H9 (cell line): ENCODE data around the gene ITPR1. TPM values are rescaled to one million over a fixed set of nuclear protein-coding genes. Genes with fewer than 3 reads are reported as not detected.

Experiments
- DNase-seq: peaks from one replicate; pipeline ENCODE4 v3.0.0-alpha.2; 2017
- H2AFZ ChIP-seq: one replicate; pipeline ENCODE4 v1.6.1; 2013; ENCODE audit warnings: mild to moderate bottlenecking, low read length, control low read depth, moderate library complexity
- H2AK5ac ChIP-seq: 2 replicates; pipeline ENCODE4 v1.6.1; 2013; ENCODE audit warnings: low read length, control low read depth, mixed read lengths; ENCODE audit not compliant: insufficient read length
- H2BK120ac ChIP-seq: one replicate; pipeline ENCODE4 v1.6.1; 2013; ENCODE audit warnings: low read depth, mild to moderate bottlenecking, low read length, control low read depth, inconsistent platforms; ENCODE audit not compliant: poor library complexity, severe bottlenecking
- H2BK12ac ChIP-seq: 2 replicates; pipeline ENCODE4 v1.6.1; 2013; ENCODE audit warnings: low read length, control low read depth, mixed read lengths, low read depth; ENCODE audit not compliant: insufficient read length
- H2BK15ac ChIP-seq: 2 replicates; pipeline ENCODE4 v1.6.1; 2013; ENCODE audit warnings: low read depth, low read length, control low read depth
- H2BK20ac ChIP-seq: one replicate; pipeline ENCODE4 v1.6.1; 2013; ENCODE audit warnings: low read depth, mild to moderate bottlenecking, low read length, control low read depth, inconsistent platforms; ENCODE audit not compliant: poor library complexity, severe bottlenecking
- H2BK5ac ChIP-seq: 2 replicates; pipeline ENCODE4 v1.6.1; 2013; ENCODE audit warnings: low read length, control low read depth, mixed read lengths; ENCODE audit not compliant: insufficient read length
- H3K14ac ChIP-seq: 2 replicates; pipeline ENCODE4 v1.6.1; 2013; ENCODE audit warnings: low read length, control low read depth; ENCODE audit not compliant: insufficient read depth
- H3K18ac ChIP-seq: 2 replicates; pipeline ENCODE4 v1.6.1; 2013; ENCODE audit warnings: low read depth, mild to moderate bottlenecking, mixed read lengths, low read length, control low read depth; ENCODE audit not compliant: insufficient read length
- H3K23ac ChIP-seq: 2 replicates; pipeline ENCODE4 v1.6.1; 2013; ENCODE audit warnings: low read length, control low read depth, mixed read lengths, low read depth; ENCODE audit not compliant: insufficient read length
- H3K23me2 ChIP-seq: 2 replicates; pipeline ENCODE4 v1.6.1; 2013; ENCODE audit warnings: low read depth, mild to moderate bottlenecking, mixed read lengths, low read length, control low read depth; ENCODE audit not compliant: insufficient read length, poor library complexity, severe bottlenecking
- H3K27ac ChIP-seq: 2 replicates; pipeline ENCODE4 v1.5.1; 2013; ENCODE audit warnings: low read length, control low read depth, mixed read lengths, low read depth; ENCODE audit not compliant: insufficient read length
- H3K27me3 ChIP-seq: 2 replicates; pipeline ENCODE4 v1.6.1; 2013; ENCODE audit warnings: low read length, control low read depth, inconsistent platforms; ENCODE audit not compliant: insufficient read depth
- H3K4ac ChIP-seq: 2 replicates; pipeline ENCODE4 v1.6.1; 2013; ENCODE audit warnings: low read depth, mild to moderate bottlenecking, control low read depth, inconsistent platforms, low read length, moderate library complexity
- H3K4me1 ChIP-seq: 2 replicates; pipeline ENCODE4 v1.6.1; 2013; ENCODE audit warnings: low read length, control low read depth, inconsistent platforms; ENCODE audit not compliant: insufficient read depth
- H3K4me2 ChIP-seq: 2 replicates; pipeline ENCODE4 v1.6.1; 2013; ENCODE audit warnings: low read length, control low read depth, mixed read lengths; ENCODE audit not compliant: insufficient read length, insufficient read depth
- H3K56ac ChIP-seq: 2 replicates; pipeline ENCODE4 v1.6.1; 2013; ENCODE audit warnings: low read depth, mild to moderate bottlenecking, mixed read lengths, low read length, control low read depth; ENCODE audit not compliant: insufficient read length
- H3K79me1 ChIP-seq: 2 replicates; pipeline ENCODE4 v1.6.1; 2013; ENCODE audit warnings: low read depth, mild to moderate bottlenecking, moderate library complexity, low read length, control low read depth, inconsistent platforms; ENCODE audit not compliant: insufficient read depth, poor library complexity, severe bottlenecking
- H3K79me2 ChIP-seq: 2 replicates; pipeline ENCODE4 v1.6.1; 2013; ENCODE audit warnings: low read length, control low read depth, inconsistent platforms; ENCODE audit not compliant: insufficient read depth
- H3K9ac ChIP-seq: 2 replicates; pipeline ENCODE4 v1.6.1; 2013; ENCODE audit warnings: low read length, control low read depth, mixed read lengths; ENCODE audit not compliant: insufficient read length; ENCODE audit errors: extremely low read depth
- H3K9me3 ChIP-seq: one replicate; pipeline ENCODE4 v1.6.1; 2013; ENCODE audit warnings: low read depth, low read length, inconsistent platforms; ENCODE audit not compliant: control insufficient read depth
- H3T11ph ChIP-seq: one replicate; pipeline ENCODE4 v1.6.1; 2013; ENCODE audit warnings: mild to moderate bottlenecking, low read length, control low read depth, inconsistent platforms
- H4K20me1 ChIP-seq: one replicate; pipeline ENCODE4 v1.6.1; 2013; ENCODE audit not compliant: control insufficient read depth, insufficient read length, insufficient read depth
- H4K5ac ChIP-seq: 2 replicates; pipeline ENCODE4 v1.6.1; 2013; ENCODE audit warnings: low read depth, mild to moderate bottlenecking, mixed read lengths, low read length, control low read depth; ENCODE audit not compliant: insufficient read length
- H4K8ac ChIP-seq: replicated peaks from 2 replicates; pipeline ENCODE4 v1.6.1; 2013; ENCODE audit warnings: low read length, control low read depth, mixed read lengths, low read depth; ENCODE audit not compliant: insufficient read length
- H4K91ac ChIP-seq: 2 replicates; pipeline ENCODE4 v1.6.1; 2013; ENCODE audit warnings: low read depth, mild to moderate bottlenecking, moderate library complexity, mixed read lengths, low read length, control low read depth; ENCODE audit not compliant: insufficient read length
- H3K27ac Mint-ChIP-seq, 3 experiments: 2 replicates in 2 of 3; 3 replicates in 1 of 3; pipeline ENCODE4 v1.8.0; 2020 to 2021; ENCODE audit warnings: mixed read lengths in 3 of 3, mild to moderate bottlenecking in 1 of 3, moderate library complexity in 1 of 3
- H3K27me3 Mint-ChIP-seq: 2 replicates; pipeline ENCODE4 v1.8.0; 2021; ENCODE audit warnings: low read depth, mild to moderate bottlenecking, moderate library complexity, mixed read lengths
- H3K36me3 Mint-ChIP-seq, 3 experiments: 2 replicates in 2 of 3; 3 replicates in 1 of 3; pipeline ENCODE4 v1.8.0; 2020 to 2021; ENCODE audit warnings: low read depth in 3 of 3, mixed read lengths in 3 of 3; ENCODE audit not compliant: insufficient read depth in 1 of 3
- H3K4me1 Mint-ChIP-seq, 2 experiments: 2 replicates each; pipeline ENCODE4 v1.8.0; 2020; ENCODE audit warnings: mixed read lengths in 2 of 2
- H3K4me3 Mint-ChIP-seq, 2 experiments: 2 replicates in 1 of 2; 3 replicates in 1 of 2; pipeline ENCODE4 v1.8.0; 2020 to 2021; ENCODE audit warnings: mild to moderate bottlenecking in 2 of 2, mixed read lengths in 2 of 2, moderate library complexity in 1 of 2
- H3K9me3 Mint-ChIP-seq, 2 experiments: 2 replicates in 1 of 2; 3 replicates in 1 of 2; pipeline ENCODE4 v1.8.0; 2020; ENCODE audit warnings: mild to moderate bottlenecking in 2 of 2, mixed read lengths in 2 of 2, moderate library complexity in 1 of 2
- WGBS: extraction: QIAGEN DNeasy Blood & Tissue Kit; methylation state at CpG from one replicate; pipeline ENCODE4 v1.1.7; 2013; ENCODE audit warnings: missing lambda C conversion rate, low lambda C conversion rate, mixed read lengths; ENCODE audit not compliant: insufficient read length; ENCODE audit errors: extremely low coverage; 5-methylcytosine and 5-hydroxymethylcytosine counted together
- total RNA-seq: library from RNA; stranded (reverse); gene quantifications from 2 replicates; pipeline ENCODE4 v1.2.1, GENCODE V29; 2021
- TF ChIP-seq, protein P1 (sequence below): fragments of 200-600 bp; sonication (generic); conservative IDR thresholded peaks from 3 replicates; pipeline ENCODE4 v1.8.0; 2021; ENCODE audit warnings: antibody characterized with exemption, mild to moderate bottlenecking

ITPR1 gene
- total RNA-seq, 1 experiment from 2014 or later = 4.2 TPM

DNA sequence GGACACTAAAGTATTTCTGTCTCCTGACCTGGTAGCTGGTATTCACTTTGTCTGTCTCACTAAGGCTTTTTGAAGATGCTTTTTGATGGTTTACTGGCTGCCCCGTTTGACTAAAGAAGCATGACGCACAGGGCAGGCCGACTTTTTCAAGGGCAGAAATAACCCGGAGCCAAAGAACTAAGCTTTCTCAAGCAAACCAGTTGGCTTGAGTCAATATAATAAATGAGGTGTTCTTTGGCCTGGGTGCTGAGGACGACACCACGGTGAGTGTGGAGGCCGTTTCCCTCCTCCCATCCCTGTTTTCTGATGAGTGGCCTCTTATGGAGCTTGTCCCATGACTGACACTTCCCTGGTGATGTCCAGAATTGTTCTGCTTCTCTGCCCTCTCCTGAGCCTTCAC is 220.9 kb downstream of the ITPR1 start:
- Histone ChIP-seq H3K4ac (no peak overlapping the region), H3K27ac (no peak overlapping the region), H3K9ac (no peak overlapping the region), H2BK15ac (no peak overlapping the region), H4K8ac (no peak overlapping the region), H3K79me1 (no peaks in the 10 kb centered on the region), H3K23me2 (no peaks in the 10 kb centered on the region), H2BK20ac (no peak overlapping the region), H2AK5ac (no peak overlapping the region), H3K9me3 (no peaks in the 10 kb centered on the region), H3K4me2 (no peak overlapping the region), H4K5ac (no peak overlapping the region), H4K20me1 (no peaks in the 10 kb centered on the region), H3K27me3 (no peaks in the 10 kb centered on the region), H2BK120ac (no peak overlapping the region), H2AFZ (no peak overlapping the region), H2BK5ac (no peak overlapping the region), H3K79me2 (no peaks in the 10 kb centered on the region), H3K4me1 (peaks cover 7% of the 10 kb centered on the region), H2BK12ac (no peak overlapping the region), H3K23ac (no peak overlapping the region), H3K14ac (no peak overlapping the region), H3K56ac (no peak overlapping the region), H4K91ac (no peak overlapping the region), H3T11ph (no peak overlapping the region), H3K18ac (no peak overlapping the region)
- no peak overlapping the region for H3K27ac Mint-ChIP-seq
- H3K4me3 Mint-ChIP-seq = no peak overlapping the region
- WGBS = no CpG with 5 or more reads among the region's 7 CpGs
- no peak for DNase-seq
- peaks cover 7 to 18% of the 10 kb centered on the region in 2 experiments for H3K4me1 Mint-ChIP-seq
- H3K9me3 Mint-ChIP-seq = no peaks in the 10 kb centered on the region
- H3K27me3 Mint-ChIP-seq = no peaks in the 10 kb centered on the region
- TF ChIP-seq, protein P1, sequence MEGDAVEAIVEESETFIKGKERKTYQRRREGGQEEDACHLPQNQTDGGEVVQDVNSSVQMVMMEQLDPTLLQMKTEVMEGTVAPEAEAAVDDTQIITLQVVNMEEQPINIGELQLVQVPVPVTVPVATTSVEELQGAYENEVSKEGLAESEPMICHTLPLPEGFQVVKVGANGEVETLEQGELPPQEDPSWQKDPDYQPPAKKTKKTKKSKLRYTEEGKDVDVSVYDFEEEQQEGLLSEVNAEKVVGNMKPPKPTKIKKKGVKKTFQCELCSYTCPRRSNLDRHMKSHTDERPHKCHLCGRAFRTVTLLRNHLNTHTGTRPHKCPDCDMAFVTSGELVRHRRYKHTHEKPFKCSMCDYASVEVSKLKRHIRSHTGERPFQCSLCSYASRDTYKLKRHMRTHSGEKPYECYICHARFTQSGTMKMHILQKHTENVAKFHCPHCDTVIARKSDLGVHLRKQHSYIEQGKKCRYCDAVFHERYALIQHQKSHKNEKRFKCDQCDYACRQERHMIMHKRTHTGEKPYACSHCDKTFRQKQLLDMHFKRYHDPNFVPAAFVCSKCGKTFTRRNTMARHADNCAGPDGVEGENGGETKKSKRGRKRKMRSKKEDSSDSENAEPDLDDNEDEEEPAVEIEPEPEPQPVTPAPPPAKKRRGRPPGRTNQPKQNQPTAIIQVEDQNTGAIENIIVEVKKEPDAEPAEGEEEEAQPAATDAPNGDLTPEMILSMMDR = no peak
- H3K36me3 Mint-ChIP-seq = no peaks in the 10 kb centered on the region; a peak in 1 of 7 replicates
